ENCODE measurements around the gene MYO1H. TPM values are rescaled to one million over a fixed set of nuclear protein-coding genes. Genes with fewer than 3 reads are reported as not detected.

Gene MYO1H
- total and polyA plus RNA-seq, 12 donors = 0.03 to 0.08 TPM; not detected in 10

DNA sequence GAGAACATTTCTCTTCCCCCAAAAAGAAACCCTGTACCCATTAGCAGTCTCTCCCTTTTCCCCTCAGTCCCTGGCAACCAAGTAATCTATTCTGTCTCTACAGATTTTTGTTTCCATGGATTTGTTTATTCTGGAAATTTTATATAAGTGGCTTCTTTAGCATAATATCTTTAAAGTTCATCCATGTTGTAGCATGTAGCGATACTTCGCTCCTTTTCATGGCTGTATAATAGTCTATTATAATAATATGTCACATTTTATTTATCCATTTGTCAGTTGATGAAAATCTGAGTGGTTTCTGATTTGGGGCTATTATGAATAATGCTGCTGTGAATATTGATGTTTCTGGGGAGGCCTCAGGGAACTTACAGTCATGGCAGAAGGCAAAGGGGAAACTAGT is 12.8 kb upstream of the MYO1H start:
- no peak for DNase-seq
- TF ChIP-seq POLR2A (IDR thresholded peaks at IDR 0.05) = no peak
- TF ChIP-seq, protein P1, sequence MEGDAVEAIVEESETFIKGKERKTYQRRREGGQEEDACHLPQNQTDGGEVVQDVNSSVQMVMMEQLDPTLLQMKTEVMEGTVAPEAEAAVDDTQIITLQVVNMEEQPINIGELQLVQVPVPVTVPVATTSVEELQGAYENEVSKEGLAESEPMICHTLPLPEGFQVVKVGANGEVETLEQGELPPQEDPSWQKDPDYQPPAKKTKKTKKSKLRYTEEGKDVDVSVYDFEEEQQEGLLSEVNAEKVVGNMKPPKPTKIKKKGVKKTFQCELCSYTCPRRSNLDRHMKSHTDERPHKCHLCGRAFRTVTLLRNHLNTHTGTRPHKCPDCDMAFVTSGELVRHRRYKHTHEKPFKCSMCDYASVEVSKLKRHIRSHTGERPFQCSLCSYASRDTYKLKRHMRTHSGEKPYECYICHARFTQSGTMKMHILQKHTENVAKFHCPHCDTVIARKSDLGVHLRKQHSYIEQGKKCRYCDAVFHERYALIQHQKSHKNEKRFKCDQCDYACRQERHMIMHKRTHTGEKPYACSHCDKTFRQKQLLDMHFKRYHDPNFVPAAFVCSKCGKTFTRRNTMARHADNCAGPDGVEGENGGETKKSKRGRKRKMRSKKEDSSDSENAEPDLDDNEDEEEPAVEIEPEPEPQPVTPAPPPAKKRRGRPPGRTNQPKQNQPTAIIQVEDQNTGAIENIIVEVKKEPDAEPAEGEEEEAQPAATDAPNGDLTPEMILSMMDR (IDR thresholded peaks at IDR 0.05) = no peak
- H3K36me3 ChIP-seq (replicated peaks in 1 of 2) = no peaks in the 10 kb centered on the region
- H3K27ac ChIP-seq = no peak overlapping the region
- intact Hi-C loops (cut with DNase I) = no loop called here
- H3K4me1 ChIP-seq (replicated peaks in 1 of 2) = no peaks in the 10 kb centered on the region
- H3K27me3 ChIP-seq = peaks cover 3% of the 10 kb centered on the region
- 93 to 99% (median 98%) methylated on average over 2 of the region's 2 CpGs for WGBS, 4 donors
- H3K9me3 ChIP-seq (replicated peaks in 1 of 3) = no peaks in the 10 kb centered on the region
- no peak overlapping the region for H3K4me3 ChIP-seq

DNA sequence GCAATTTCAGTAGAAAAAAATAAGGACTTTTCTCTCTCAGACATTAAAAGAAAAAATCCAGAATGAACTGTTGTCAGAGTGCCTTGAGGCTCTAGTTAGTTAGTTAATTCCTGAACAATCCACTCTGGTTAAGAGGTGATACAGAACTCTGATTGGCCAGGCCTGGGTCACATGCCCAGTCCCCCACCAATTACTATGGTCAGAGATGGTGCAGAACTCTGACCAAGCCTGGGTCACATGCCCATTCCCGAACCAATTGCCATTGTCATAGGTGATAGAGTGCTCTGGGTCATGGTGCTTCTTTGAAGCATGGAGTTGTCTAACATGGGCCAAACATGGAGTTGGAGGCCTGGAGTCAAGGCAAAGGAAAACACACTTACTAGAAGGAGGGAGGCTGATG is 11.1 kb upstream of the MYO1H start:
- Histone ChIP-seq H3K4me1 (replicated peaks in 1 of 2) (no peaks in the 10 kb centered on the region), H3K27ac (no peak overlapping the region), H3K4me3 (no peak overlapping the region), H3K36me3 (replicated peaks in 1 of 2) (no peaks in the 10 kb centered on the region), H3K9me3 (replicated peaks in 1 of 3) (no peaks in the 10 kb centered on the region), H3K27me3 (peaks cover 3% of the 10 kb centered on the region)
- intact Hi-C loops (cut with DNase I) = no loop called here
- DNase-seq = no peak
- WGBS, 4 donors = 63 to 92% (median 77%) methylated on average over 1 of the region's 1 CpG
- TF ChIP-seq, protein P1 (IDR thresholded peaks at IDR 0.05) = no peak
- TF ChIP-seq POLR2A (IDR thresholded peaks at IDR 0.05) = no peak

DNA sequence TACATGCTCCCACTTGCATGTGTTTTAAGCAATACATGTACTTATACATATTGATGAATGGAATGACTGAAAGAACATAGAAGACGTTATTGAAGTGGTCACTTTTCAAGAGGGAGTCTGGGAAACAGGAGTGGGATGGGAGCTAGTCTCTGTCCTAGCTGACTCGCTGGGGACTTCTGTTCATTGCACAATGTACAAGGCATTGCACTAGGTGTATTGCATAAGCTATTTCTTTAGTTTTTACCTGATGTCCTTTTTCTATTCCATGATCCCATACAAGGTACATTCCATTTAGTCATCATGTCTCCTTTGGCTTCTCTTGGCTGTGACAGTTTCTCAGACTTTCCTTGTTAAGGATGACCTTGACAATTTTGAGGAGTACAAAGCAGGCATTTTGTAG is 4.0 kb upstream of the MYO1H start:
- H3K36me3 ChIP-seq (replicated peaks in 1 of 2) = no peaks in the 10 kb centered on the region
- DNase-seq = no peak
- no peaks in the 10 kb centered on the region for H3K4me1 ChIP-seq (replicated peaks in 1 of 2)
- intact Hi-C loops (cut with DNase I) = no loop called here
- no peak for TF ChIP-seq POLR2A (IDR thresholded peaks at IDR 0.05)
- TF ChIP-seq, protein P1 (IDR thresholded peaks at IDR 0.05) = no peak
- no peaks in the 10 kb centered on the region for H3K9me3 ChIP-seq (replicated peaks in 1 of 3)
- H3K27ac ChIP-seq = no peak overlapping the region
- no peak overlapping the region for H3K4me3 ChIP-seq
- H3K27me3 ChIP-seq = no peaks in the 10 kb centered on the region
- 43 to 64% (median 56%) methylated on average over 2 of the region's 2 CpGs for WGBS, 4 donors

DNA sequence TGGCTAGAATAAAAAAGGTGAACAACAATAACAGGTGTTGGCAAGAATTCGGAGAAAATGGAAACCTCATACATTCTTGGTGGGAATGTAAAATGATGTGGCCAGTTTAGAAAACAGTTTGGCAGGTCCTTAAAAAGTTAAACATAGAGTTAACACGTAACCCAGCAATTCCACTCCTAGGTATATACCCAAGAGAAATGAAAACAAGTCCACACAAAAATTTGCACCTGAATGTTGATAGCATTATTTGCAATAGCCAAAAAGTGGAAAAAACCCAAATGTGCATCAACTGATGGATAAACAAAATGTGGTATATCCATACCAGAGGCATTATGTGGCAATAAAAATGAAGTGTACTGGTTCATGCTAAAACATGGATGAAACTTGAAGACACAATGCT is 2.3 kb upstream of the MYO1H start:
- H3K36me3 ChIP-seq (replicated peaks in 1 of 2) = no peaks in the 10 kb centered on the region
- no peaks in the 10 kb centered on the region for H3K4me1 ChIP-seq (replicated peaks in 1 of 2)
- TF ChIP-seq POLR2A (IDR thresholded peaks at IDR 0.05) = no peak
- TF ChIP-seq, protein P1 (IDR thresholded peaks at IDR 0.05) = no peak
- intact Hi-C loops (cut with DNase I) = no loop called here
- H3K27me3 ChIP-seq = no peaks in the 10 kb centered on the region
- H3K4me3 ChIP-seq = no peak overlapping the region
- WGBS, 4 donors = 69 to 87% (median 83%) methylated on average over 2 of the region's 2 CpGs
- H3K9me3 ChIP-seq (replicated peaks in 1 of 3) = no peaks in the 10 kb centered on the region
- no peak for DNase-seq
- H3K27ac ChIP-seq = no peak overlapping the region

All from adrenal gland (tissue), 12 donors.